DMS53 treated with DMSO at 0.1 percent for 48 hours (cell line): ENCODE results near the gene ARL9.
A peak's percentile ranks its signal among the peaks of the same experiment; 100 is the strongest.

Experiments used
- DNase-seq: peaks from one replicate; lab custom pipeline; 2025; ENCODE audit not compliant: unreplicated experiment; lab: John Stamatoyannopoulos, UW

The ARL9 gene, protein sequence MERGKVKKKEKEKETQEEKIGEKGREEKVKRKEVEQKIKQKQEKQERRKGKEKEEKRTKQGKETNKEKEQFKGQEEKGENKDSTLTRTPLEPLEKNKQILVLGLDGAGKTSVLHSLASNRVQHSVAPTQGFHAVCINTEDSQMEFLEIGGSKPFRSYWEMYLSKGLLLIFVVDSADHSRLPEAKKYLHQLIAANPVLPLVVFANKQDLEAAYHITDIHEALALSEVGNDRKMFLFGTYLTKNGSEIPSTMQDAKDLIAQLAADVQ

DNA sequence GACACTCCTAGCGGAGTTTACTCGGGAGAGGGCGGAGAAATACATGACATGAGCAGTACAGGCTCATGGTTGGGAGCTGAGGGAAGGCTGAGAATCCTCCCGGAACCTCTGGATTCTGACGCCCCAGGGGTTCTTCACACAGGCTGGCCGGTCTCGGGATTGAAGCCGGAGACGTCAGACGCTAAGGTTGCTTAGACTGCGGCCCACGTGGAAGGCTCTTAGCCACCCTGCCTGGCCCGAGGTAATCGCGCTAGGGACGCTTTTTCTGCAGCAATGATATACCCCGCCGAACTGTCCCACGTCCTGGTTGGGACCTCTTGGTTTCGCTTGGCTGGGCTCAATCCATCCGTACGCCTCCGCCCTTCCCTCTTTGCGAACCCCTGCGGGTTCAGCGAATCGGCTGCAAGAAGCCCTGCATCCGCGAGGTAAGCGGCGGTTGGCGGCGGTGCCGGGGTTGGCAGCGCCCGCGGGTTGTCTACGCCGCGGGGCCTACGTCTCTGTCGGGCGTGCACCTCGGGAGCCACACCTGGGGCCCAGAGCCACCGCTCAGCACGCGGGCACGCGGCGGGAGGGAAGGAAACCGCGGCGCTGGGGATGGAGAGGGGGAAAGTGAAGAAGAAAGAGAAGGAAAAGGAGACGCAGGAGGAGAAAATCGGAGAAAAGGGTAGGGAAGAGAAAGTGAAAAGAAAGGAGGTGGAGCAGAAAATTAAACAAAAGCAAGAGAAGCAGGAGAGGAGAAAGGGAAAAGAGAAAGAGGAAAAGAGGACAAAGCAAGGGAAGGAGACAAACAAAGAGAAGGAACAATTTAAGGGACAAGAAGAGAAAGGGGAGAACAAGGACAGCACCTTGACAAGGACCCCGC, at the start of gene ARL9:
TSS of gene ARL9 (plus strand) at position 523 of the 862 bp plus-strand sequence. CDS start at position 595, 72 bp downstream.
- DNase-seq: peak; percentile 27

DNA sequence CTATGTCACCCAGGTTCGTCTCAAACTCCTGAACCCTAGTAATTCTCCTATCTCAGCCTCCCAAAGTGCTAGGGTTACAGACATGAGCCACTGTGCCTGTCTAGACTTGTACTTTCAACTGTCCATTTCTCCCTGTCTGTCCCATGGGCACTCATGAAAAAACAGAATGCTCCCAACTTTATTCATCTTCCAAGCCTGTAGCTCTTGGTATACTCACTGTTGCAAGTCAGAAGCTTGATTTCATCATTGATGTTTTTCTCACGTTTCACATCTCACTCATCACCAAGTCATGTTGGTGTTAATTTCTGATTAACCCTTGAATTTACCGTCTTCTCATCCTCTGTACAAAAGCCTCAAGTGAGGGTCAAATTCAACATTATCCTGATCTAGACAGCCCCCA, 45.5 kb upstream of the ARL9 start:
- DNase-seq: no peak

DNA sequence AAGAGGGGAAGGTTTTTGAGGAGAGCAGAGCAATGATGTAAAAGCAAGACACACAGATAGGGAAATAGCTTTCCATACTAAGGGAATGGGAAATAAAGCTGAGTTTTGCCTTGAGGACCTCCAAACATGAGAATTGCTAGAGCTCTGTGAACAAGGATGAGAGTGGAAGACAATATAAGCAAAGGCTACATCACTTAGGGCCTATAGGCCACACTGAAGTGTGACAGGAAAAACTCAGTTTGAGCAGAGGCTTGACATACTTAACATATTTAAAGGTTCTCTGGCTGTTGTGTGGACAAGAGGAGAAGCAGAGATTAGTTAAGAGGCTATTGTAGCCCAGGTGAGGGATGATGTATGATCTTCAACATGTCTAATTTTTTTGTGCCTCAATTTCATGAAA, 43.4 kb upstream of the ARL9 start:
- no peak for DNase-seq

DNA sequence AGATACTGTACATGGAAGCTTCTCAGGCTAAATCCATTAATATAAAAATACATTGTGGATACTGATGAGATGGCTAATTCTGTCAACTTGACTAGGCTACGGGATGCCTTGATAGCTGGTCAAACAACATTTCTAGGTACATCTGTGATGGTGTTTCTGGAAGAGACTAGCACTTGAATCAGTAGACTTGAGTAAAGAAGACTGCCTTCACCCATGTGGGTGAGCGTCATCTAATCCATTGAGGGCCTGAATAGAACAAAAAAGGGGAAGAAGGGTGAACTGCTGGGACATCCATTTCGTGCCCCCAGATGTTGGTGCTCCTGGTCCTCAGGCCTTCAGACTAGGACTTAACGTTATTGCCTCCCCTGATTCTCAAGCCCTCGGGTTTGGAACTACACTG, 41.9 kb upstream of the ARL9 start:
- no peak for DNase-seq

DNA sequence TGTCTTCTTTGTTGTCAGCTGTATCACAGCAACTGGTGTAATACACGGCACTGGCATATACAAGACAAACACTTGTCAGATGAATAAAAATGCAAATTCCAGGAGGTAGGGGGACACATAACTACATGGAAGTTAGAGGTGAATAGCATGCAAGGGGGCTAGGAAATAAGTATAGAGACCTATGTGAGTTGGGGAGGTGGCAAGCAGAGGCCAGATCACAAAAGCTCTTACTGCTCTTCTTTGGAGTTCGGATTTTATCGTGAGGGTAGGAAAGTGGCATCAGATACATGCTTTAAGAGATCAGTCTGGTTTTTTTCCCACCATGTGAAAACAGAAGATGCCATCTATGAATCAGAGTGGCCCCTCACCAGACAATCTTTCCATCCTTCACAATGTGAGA, 41.0 kb upstream of the ARL9 start:
- DNase-seq: no peak

DNA sequence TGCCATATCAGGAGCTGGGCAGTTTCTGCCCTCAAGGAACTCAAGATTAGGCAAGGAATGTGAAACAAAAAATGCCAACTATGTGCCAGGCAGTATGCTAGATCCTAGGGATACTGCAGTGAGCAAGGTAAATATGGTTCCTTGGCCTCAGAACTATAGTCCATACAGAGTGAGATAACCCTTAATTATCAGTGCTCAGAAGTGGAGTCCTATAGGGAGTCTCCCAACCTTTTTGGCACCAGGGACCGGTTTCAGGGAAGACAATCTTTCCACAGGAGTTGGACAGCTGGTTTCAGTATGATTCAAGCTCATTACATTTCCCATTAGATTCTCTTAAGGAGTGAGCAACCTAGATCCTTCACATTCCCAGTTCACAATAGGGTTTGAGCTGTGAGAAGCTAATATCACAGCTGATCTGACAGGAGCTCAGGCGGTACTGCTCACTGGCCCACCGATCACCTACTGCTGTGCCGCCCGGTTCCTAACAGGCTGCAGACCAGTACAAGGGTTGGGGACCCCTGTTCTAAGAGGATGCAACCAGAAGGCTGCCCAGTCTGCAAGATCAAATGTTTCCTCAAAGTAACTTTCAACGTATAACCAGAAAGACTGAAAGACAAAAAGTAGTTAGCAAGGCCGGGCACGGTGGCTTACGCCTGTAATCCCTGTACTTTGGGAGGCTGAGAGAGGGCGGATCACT, 39.8 kb upstream of the ARL9 start:
- DNase-seq: no peak

DNA sequence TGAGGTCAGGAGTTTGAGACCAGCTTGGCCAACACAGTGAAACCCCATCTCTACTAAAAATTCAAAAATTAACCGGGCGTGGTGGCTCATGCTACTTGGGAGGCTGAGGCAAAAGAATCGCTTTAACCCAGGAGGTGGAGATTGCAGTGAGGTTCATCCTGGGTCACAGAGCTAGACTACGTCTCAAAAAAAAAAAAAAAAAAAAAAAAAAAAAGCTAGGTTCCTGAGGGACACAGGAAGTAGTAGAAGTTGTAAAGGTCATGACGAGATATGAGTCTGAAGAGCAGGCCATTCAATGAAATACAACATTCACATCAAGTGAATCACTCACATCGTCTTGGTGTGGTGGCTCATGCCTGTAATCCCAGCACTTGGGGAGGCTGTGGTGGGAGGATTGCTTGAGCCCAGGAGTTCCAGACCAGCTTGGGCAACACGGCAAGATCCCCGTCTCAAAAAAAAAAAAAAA, 39.3 kb upstream of the ARL9 start:
- peak; percentile 10 for DNase-seq

DNA sequence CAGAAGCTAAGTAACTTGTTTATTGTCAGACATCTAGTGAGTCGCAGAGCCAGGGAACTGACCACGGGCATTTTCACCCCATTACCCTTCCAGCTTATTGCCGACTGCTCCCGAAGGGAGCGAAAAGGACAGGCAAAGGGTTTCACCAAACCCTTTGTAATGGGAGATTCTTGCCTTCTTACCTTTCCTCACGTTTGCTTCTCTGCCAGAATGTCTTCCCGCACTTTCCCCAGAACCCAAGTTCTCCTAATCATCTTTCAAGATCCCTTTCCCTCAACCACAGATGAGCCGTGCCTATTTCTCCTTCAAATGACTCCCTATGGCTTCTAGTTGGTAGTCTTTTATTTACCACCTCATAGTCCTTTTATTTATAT, 38.7 kb upstream of the ARL9 start:
- DNase-seq: no peak

DNA sequence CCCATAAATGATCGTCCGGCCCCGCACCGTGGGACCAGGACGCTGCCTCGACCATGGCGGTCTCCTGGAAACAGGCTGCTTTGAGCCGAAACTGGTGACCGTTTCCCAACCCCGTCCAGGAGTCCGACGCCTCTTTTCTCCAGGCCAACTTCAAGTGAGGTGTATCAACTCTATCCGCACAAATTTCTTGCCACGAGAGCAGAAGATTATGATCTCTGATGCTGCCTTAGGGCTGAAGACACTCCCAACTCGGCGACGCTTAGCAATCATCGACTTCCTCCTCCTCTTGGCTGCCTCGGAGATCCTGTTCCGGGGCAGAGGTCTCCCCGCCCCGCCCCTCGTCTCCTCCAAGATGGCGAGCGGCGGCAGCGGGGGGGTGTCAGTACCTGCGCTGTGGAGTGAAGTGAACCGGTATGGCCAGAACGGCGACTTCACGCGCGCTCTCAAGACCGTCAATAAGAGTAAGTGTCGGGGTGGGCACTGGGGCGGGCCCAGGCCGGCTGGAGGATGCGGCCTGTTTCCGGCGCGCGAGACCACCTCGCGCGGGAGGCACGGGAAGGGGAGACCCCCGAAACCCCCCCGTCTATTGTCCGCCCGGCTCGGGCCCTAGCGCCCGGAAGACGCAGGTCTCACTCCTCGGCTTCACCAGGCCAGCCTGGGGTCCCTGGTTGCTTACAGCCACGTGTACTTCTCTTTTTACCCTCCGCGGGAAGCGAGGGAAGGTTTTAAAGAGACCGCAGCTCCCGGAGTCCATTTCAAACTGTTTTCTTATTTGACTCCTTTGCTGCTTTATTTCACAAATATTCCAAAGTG, 38.1 kb upstream of the ARL9 start, which contains the start of gene SRP72:
TSS of gene SRP72 (plus strand) at position 334 of the 813 bp plus-strand sequence. CDS start at position 353, 19 bp downstream.
- DNase-seq: peak; percentile 55

DNA sequence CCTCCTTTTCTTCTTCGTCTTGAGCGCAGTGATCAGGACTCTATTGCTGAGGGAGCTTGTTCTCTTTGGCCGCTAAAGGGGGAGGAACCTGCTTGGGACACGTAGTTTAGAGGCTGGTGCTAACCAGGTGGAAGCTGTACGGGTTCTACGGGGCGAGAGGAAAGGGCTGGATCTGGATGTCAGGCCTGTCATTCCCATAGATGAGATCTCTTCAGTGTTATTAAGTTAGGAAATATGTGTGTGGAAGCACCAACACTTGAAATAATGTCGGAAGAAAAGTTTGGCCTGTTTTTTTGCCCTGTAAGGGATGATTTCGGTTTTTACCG, 37.5 kb upstream of the ARL9 start:
- DNase-seq: peak; percentile 27

DNA sequence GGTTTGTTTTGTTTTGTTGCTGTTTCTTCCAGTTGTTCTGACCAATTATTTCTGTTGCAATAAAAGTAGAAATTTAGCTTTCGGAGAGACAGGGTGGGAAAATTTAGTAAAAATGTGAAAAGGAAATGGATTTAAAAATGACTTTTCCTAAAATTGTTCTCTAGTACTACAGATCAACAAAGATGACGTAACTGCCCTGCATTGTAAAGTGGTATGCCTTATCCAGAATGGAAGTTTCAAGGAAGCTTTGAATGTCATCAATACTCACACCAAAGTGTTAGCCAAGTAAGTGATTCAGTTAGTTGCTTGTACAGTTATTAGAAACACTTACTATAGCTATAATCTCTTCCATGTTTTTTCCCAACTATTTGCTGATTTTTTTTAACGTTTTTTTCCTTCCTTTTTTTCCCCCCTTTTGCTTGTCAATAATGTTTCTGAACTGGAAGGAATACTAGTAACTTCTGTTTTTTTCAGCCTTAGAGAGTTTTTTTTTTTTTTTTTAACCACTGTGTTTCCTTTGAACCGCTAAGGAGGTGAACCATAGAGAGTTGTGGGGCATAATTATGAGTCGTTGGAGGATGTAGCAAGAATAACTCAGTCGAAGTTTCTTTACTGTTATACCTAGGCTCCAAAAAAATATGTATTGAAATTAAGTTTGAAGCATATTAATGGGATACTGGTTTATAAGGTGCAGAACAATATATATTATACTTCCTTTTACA, 35.9 kb upstream of the ARL9 start:
- DNase-seq: no peak

DNA sequence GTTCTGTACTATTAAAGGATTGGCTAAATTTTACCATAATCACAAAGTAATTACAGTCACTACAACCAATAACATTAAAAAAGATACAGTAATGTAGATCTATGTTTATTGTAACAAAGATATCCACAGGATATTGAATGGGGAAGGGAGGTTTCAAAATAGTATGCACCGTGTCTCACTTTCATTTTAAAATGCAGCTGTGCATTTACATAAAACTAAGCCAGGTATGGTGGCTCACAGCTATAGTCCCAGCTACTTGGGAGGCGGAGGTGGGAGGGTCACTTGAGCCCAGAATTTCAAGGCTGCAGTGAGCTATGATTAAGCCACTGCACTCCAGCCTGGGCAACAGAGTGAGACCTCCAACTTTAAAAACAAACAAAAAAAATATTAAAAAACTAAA, 29.7 kb upstream of the ARL9 start:
- DNase-seq: no peak

DNA sequence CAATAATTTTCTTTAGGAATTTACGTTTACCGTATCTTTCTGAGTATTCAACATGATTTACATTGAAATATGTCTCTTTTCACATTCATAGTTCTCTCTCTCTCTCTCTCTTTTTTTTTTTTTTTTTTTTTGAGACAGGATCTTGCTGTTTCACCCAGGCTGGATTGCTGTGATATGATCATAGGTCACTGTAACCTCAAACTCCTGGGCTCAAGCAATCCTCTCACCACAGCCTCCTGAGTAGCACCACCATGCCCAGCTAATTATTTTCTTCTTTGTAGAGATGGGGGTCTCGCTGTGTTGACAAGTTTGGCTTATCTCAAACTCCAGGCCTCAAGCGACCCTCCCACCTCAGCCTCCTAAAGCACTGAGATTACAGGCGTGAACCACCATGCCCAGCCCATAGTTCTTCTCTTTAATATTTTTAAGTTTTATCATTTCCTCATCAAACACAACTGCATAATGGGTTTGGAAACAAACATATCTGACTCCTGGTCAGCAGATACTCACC, 28.3 kb upstream of the ARL9 start:
- DNase-seq: no peak

DNA sequence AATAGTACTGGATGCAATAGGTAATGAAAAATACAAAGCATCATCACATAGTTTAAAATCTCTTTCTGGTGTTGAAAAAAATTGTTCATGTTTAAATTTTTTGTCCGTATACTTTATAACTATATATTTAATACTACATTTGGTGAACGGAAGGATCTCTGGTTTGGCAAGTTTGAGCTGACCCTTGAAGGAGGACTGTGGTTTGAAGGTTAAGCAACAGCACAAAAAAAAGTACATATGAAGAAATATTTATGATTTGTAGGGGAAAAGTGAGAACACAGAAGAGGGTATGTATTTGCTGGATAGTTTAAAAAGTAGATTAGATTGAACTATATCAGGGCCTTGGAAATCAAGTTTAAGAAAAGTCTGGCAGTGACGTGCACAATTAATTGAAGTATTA, 24.9 kb upstream of the ARL9 start:
- DNase-seq: no peak

DNA sequence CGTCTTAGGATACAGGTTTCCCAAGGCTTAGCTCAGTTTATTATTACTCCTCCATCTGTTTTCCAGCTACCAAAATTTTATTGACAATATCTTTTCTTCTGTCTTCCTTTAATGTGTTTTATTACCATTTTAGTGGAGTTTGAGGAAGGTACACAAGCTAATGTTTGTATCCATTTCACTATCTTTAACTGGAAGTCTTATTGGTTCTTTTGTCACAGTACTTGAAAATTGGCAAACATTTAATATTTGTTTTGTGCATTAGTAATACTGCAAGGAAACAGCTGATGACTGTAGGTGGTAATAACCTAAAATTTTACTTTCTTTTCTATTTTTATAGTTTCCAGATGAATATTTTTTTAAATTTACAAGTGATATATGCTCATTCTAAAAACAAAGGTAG, 9.3 kb upstream of the ARL9 start:
- peak; percentile 7 for DNase-seq

DNA sequence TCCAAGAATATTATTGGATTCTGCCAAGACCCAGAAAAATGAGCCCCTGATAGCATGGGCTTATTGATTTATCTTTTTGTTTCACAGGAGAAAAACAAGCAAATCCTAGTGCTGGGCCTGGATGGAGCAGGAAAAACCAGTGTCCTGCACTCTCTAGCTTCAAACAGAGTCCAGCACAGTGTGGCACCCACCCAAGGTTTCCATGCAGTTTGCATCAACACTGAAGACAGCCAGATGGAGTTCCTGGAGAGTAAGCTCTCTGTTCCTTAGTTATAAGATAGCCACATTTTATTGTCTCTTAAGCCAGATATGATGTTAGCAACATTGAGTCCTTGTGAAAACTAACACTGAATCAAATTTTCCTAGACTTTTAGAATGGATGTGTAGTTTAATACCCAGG, 5.5 kb downstream of the ARL9 start:
- no peak for DNase-seq

DNA sequence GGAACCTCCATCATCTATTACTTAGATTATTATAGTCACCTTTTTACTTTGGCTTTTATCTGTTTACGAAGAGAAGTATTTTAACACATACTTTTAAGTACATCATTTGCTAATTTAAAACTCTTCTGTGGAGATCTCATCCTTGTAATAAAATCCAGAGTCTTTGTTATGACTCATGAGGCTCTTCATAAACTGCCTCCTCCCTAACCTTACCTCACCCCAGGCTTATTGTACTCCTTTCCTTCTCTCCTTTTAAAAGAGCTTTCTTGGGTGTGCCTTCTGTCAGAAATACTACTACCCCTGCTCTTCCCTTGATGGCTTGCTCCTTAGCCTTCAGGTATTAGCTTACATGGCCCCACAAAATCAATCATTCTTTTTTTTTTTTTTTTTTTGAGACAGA, 6.6 kb downstream of the ARL9 start:
- DNase-seq: no peak

DNA sequence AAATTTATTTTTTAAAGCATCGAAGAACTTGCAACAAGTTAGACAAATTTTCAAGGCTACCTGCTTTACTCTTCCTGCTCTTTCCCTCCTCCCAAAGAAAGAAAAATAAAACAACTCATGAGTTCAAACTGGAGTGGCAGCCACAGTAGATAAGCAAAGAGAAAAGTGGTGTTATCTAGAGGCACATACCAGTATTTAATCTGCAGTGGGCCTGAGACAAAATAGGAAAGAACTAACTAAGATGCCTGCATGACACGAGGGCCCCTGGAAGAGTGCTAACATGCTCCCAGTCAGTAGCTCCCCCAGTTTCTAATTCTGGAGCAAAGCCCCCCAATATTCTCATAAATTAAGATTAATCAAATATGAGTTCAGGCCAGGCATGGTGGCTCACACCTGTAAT, 7.9 kb downstream of the ARL9 start:
- DNase-seq: no peak

DNA sequence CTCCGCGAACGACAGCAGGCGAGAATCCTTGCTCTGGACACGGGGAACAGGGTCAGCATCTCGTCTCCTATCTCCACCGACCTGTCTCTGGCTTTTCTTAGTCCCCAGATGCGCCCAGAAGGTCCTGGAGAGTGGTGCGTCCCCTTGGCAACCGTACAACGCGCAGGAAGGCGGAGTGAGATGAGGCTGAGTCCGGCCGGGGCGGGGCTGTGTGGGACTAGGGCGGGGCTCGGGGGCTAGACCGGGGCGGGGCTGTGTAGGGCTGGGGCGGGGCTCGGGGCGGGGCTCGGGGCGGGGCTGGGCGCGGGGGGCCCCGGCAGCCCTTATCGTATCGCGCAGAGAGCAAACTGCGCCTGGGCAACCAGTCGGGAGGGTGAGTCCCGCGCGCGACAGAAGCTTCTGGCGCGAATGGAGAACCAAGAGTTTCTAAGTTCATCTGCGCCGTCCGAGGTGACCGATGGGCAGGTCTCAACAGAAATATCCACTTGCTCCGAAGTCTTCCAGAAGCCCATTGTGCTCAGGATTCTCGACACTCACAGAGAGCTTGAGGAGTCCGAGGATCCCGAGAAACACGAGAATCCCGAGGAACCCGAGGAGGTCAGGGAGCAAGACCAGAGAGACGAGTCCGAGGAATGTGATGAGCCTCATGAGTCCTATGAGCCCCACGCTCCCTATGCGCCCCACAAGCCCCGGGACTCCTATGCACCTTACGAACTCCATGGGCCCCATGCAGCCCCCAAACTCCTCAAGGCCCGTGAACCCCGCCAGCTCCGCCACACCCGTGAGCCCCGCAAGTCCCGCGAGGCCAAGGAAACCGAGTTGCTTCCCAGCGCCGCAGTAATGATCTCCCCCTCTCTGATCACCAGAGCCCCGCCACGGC, 24.9 kb downstream of the ARL9 start:
- DNase-seq: peak; percentile 45
